H1 (cell line): ENCODE measurements around the gene RARA. TPM values are rescaled to one million over a fixed set of nuclear protein-coding genes. Genes with fewer than 3 reads are reported as not detected.

Experiments
- ASH2L ChIP-seq: fragments of 200-600, 300-600 bp; sonication (generic); IDR thresholded peaks from one replicate; pipeline ENCODE4 v1.7.1; 2017; ENCODE audit warnings: low read length
- CEBPB ChIP-seq: IDR thresholded peaks from 2 replicates; pipeline ENCODE4 v1.6.1; 2012; ENCODE audit warnings: low read depth, low read length
- EGR1 ChIP-seq: IDR thresholded peaks from 2 replicates; pipeline ENCODE4 v1.6.1; 2011; ENCODE audit warnings: low read depth, low read length, borderline replicate concordance
- HDAC6 ChIP-seq: IDR thresholded peaks from one replicate; pipeline ENCODE4 v1.7.1; 2012; ENCODE audit warnings: low read depth, mild to moderate bottlenecking, inconsistent platforms, low read length, moderate library complexity
- SRF ChIP-seq: IDR thresholded peaks from 2 replicates; pipeline ENCODE4 v1.6.1; 2011; ENCODE audit warnings: mild to moderate bottlenecking, low read depth, low read length, moderate library complexity
- polyA plus RNA-seq, 7 experiments: library from polyadenylated mRNA; depleted of rRNA in 3 of 7; stranded (reverse) in 5 of 7; unstranded in 2 of 7; fragments of >200 nt in 5 of 7; fragments of 200-250 nt in 2 of 7; gene quantifications; 1 replicate in 5 of 7; 2 replicates in 1 of 7; 4 replicates in 1 of 7; pipeline versions ENCODE4 v1.2.1 to v1.2.3, GENCODE V29; 2011 to 2013; ENCODE audit warnings: missing spikeins in 2 of 7, mixed read lengths in 2 of 7
- total RNA-seq: library from RNA; stranded (reverse); fragmentation: NEBNext Ultra II Directional; extraction: Animal tissue kit (Norgen Biotek cat#: 25700); gene quantifications from 2 replicates; pipeline ENCODE4 v1.2.1, GENCODE V29; 2021
- TF ChIP-seq, protein P1 (sequence below): IDR thresholded peaks from 2 replicates; pipeline ENCODE4 v1.6.1; 2012; ENCODE audit warnings: low read length, inconsistent platforms

Gene RARA
- total and polyA plus RNA-seq, 2 of the 8 experiments (the other 6 are each of a cell fraction or from before 2014, with no cell fraction given) = 4.4 to 16.5 TPM

DNA sequence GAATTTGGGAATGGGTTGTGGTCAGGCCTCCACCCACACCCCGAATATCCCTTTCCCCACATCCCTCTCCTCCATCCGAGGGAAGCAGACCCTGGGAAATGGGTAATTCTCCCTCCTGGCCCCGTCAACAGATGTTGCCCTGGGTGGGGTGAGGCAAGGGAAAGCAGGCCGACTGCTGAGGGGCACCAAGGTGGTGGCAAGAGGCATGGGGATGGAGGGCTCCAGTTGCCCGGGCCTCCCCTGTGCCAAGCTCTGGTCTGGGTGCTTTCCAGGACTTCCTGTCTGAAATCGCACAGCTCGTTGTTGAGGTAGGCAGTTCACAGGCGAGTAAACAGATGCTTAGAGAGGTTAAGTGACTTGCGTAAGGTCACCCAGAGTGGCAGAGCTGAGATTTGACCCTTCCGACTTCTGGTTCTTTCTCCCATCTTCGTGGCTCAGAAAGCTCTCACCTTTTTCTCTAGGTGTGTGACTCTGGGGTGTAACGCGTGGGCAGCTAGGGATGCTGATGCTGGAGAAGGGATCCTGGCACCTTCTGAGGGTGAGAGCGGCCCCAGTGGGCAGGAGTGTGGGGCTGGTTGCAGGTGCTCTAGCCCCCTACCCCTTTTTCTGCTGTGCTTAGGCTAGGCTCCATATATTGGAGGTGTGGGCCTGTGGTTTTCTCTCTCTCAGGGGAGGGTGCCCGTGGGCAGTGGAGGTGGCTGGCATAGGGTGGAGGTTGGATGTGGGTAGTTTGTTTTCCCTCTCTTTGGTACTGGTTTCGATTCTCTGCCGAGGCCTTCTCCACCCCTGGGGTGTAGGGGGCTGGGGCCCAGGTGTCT is 17.2 kb downstream of the RARA start (continued):
- no peak for TF ChIP-seq EGR1
- no peak for TF ChIP-seq ASH2L
- no peak for TF ChIP-seq CEBPB
- no peak for TF ChIP-seq HDAC6
- no peak for TF ChIP-seq SRF
- TF ChIP-seq, protein P1, sequence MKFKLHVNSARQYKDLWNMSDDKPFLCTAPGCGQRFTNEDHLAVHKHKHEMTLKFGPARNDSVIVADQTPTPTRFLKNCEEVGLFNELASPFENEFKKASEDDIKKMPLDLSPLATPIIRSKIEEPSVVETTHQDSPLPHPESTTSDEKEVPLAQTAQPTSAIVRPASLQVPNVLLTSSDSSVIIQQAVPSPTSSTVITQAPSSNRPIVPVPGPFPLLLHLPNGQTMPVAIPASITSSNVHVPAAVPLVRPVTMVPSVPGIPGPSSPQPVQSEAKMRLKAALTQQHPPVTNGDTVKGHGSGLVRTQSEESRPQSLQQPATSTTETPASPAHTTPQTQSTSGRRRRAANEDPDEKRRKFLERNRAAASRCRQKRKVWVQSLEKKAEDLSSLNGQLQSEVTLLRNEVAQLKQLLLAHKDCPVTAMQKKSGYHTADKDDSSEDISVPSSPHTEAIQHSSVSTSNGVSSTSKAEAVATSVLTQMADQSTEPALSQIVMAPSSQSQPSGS = no peak
